HL-60 (cell line): ENCODE measurements around the gene ATF2.

Source experiments
- DNase-seq, 2 experiments: peaks; one replicate each; pipeline ENCODE4 v3.0.0-alpha.2; 2010 to 2020; ENCODE audit warnings: low read depth in 1 of 2, low spot score in 1 of 2
- H3K27ac ChIP-seq: fragments of 250-450 bp; sonication (Bioruptor Pico); replicated peaks from 2 replicates; pipeline ENCODE4 v1.5.1; 2020; ENCODE audit warnings: mild to moderate bottlenecking, moderate library complexity
- H3K27me3 ChIP-seq: fragments of 250-450 bp; sonication (Bioruptor Pico); 2 replicates; pipeline ENCODE4 v1.5.1; 2021; ENCODE audit warnings: mild to moderate bottlenecking, moderate library complexity; ENCODE audit not compliant: insufficient read depth, poor library complexity, severe bottlenecking
- H3K4me3 ChIP-seq: replicated peaks from 2 replicates; pipeline ENCODE4 v1.5.1; 2011; ENCODE audit warnings: mild to moderate bottlenecking, control low read depth, low read length; ENCODE audit not compliant: insufficient read depth
- GABPA ChIP-seq: IDR thresholded peaks from 2 replicates; pipeline ENCODE4 v1.6.1; 2012; ENCODE audit warnings: low read depth
- POLR2AphosphoS5 ChIP-seq: IDR thresholded peaks from 2 replicates; pipeline ENCODE4 v1.6.1; 2012; ENCODE audit warnings: low read depth
- SPI1 ChIP-seq: IDR thresholded peaks from 2 replicates; pipeline ENCODE4 v1.6.1; 2012; ENCODE audit warnings: low read depth, mild to moderate bottlenecking, borderline replicate concordance
- long read RNA-seq: library from polyadenylated mRNA; unstranded; transcript quantifications from one replicate; pipeline ENCODE4 v2.0.0, GENCODE V29; 2020
- TF ChIP-seq, protein P1 (sequence below): IDR thresholded peaks from 2 replicates; pipeline ENCODE4 v1.6.1; 2012; ENCODE audit warnings: low read depth; ENCODE audit not compliant: insufficient replicate concordance
- TF ChIP-seq, protein P2 (sequence below): IDR thresholded peaks from one replicate; pipeline ENCODE4 v1.5.1; 2011; ENCODE audit warnings: low read length, control low read depth, inconsistent platforms; ENCODE audit not compliant: insufficient read depth

Gene ATF2, protein sequence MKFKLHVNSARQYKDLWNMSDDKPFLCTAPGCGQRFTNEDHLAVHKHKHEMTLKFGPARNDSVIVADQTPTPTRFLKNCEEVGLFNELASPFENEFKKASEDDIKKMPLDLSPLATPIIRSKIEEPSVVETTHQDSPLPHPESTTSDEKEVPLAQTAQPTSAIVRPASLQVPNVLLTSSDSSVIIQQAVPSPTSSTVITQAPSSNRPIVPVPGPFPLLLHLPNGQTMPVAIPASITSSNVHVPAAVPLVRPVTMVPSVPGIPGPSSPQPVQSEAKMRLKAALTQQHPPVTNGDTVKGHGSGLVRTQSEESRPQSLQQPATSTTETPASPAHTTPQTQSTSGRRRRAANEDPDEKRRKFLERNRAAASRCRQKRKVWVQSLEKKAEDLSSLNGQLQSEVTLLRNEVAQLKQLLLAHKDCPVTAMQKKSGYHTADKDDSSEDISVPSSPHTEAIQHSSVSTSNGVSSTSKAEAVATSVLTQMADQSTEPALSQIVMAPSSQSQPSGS
- long read RNA-seq, full-length matches to known transcripts, result 166 of 237 reads
- long read RNA-seq, partial matches to known transcripts, result 23 of 237 reads
- long read RNA-seq, other reads (novel, unspliced or antisense), result 48 of 237 reads

DNA sequence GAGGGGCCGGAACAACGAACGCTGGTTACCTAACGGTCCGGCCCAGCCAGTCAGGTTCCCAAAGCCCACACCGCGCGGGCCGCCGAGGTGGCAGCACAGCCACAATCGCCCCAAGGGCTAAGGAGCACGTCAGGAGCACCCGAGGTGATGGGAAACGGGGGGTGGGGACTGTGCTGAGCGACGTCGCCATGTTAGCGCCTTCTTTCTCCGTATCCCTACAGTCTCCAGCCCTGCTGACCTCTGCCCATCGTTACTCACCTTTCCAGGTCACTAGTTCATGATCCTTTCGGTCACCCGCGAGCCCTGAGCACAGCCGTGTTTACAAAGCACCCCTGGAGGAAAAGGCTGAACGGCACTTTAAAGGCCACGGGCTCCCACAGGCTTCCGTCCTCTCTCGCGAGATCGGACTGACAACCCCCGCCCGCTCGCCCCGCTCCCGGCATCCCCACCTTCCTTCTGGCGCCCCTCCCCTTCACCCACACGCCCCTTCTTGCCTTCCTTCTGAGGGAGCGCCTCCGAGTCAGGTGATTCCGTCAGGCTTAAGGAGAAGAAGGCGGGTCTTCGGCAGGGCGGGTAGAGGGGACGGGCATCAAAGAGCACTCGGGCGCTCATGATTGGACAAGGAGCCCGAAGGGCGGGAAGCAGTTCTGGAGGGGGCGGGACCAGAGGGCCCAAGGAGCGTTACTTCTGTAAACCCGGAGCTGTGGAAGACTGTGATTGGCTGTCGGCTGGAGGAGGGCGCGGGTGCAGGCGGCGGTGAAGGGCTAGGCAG, at the start of gene ATF2:
ATF2 (minus strand) TSS at position 412 of the 772 bp plus-strand sequence. CDS start 31,760 bp downstream, outside the sequence.
- H3K27me3 ChIP-seq, result no peaks in the 10 kb centered on the region
- H3K27ac ChIP-seq, result peak within 1 kb of the TSS; percentile 97
- H3K4me3 ChIP-seq, result peak within 1 kb of the TSS; percentile 76
- DNase-seq, result peak; percentile 98 to 100
- TF ChIP-seq GABPA (no peak), POLR2AphosphoS5 (peak; percentile 60)
- TF ChIP-seq, protein P1, sequence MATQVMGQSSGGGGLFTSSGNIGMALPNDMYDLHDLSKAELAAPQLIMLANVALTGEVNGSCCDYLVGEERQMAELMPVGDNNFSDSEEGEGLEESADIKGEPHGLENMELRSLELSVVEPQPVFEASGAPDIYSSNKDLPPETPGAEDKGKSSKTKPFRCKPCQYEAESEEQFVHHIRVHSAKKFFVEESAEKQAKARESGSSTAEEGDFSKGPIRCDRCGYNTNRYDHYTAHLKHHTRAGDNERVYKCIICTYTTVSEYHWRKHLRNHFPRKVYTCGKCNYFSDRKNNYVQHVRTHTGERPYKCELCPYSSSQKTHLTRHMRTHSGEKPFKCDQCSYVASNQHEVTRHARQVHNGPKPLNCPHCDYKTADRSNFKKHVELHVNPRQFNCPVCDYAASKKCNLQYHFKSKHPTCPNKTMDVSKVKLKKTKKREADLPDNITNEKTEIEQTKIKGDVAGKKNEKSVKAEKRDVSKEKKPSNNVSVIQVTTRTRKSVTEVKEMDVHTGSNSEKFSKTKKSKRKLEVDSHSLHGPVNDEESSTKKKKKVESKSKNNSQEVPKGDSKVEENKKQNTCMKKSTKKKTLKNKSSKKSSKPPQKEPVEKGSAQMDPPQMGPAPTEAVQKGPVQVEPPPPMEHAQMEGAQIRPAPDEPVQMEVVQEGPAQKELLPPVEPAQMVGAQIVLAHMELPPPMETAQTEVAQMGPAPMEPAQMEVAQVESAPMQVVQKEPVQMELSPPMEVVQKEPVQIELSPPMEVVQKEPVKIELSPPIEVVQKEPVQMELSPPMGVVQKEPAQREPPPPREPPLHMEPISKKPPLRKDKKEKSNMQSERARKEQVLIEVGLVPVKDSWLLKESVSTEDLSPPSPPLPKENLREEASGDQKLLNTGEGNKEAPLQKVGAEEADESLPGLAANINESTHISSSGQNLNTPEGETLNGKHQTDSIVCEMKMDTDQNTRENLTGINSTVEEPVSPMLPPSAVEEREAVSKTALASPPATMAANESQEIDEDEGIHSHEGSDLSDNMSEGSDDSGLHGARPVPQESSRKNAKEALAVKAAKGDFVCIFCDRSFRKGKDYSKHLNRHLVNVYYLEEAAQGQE, result peak; percentile 31

DNA sequence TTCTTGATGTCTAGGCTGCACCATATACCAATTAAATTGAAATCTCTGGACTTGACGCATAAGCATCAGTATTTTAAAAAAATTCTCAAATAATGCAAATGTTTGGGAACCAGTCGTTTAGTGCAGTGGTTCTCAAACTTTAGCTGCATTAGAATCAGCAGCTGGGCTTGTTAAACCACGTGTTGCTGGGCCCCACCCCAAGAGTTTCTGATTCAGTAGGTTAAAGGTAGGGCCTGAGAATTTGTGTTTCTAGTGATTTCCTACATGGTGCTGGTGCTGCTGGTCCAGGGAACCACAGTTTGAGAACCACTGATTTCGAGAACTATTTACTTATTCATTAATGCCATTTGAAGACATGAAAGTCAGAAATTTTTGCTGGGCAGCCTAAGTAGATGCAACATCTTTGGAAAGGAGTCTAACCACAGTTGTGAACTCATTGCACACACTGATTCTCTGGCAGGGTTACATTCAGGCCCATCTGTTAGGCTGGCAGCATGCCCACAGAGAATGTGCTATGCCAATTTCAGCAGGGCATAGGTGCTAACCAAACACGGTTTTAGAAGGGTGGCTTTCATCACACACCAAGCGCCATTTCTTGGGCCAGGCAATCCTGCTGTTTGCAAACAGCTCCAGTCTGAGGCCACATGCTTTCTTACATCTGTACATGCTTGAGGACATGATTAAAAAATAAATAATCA, 39.9 kb upstream of the ATF2 start:
- Histone ChIP-seq H3K27me3 (no peaks in the 10 kb centered on the region), H3K27ac (no peak overlapping the region), H3K4me3 (no peak overlapping the region)
- TF ChIP-seq GABPA, result no peak
- TF ChIP-seq POLR2AphosphoS5, result no peak
- TF ChIP-seq, protein P2, sequence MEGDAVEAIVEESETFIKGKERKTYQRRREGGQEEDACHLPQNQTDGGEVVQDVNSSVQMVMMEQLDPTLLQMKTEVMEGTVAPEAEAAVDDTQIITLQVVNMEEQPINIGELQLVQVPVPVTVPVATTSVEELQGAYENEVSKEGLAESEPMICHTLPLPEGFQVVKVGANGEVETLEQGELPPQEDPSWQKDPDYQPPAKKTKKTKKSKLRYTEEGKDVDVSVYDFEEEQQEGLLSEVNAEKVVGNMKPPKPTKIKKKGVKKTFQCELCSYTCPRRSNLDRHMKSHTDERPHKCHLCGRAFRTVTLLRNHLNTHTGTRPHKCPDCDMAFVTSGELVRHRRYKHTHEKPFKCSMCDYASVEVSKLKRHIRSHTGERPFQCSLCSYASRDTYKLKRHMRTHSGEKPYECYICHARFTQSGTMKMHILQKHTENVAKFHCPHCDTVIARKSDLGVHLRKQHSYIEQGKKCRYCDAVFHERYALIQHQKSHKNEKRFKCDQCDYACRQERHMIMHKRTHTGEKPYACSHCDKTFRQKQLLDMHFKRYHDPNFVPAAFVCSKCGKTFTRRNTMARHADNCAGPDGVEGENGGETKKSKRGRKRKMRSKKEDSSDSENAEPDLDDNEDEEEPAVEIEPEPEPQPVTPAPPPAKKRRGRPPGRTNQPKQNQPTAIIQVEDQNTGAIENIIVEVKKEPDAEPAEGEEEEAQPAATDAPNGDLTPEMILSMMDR, result no peak
- no peak for TF ChIP-seq SPI1
- TF ChIP-seq, protein P1, result no peak
- no peak for DNase-seq

DNA sequence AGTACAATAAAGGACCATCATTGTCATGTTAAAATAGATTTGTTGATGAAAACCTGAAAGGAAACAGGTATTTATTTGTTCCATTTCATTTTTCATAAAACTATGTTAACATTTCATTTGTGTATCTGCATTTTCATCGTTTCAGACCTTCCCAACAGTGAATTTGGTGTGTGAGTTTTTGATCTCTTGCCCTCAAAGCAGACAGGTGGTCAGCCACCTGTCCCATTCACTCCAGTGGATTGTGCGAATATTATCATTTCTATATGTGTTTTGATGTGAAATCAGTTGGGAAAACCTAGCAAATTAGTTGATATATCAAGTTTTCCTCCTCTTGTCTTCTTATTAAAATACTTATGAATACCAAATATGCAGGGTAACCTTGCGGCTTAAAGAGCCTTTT, 38.9 kb upstream of the ATF2 start:
- peaks cover 4% of the 10 kb centered on the region for H3K27me3 ChIP-seq
- H3K27ac ChIP-seq, result no peak overlapping the region
- DNase-seq, result no peak
- H3K4me3 ChIP-seq, result no peak overlapping the region
- no peak for TF ChIP-seq SPI1
- TF ChIP-seq, protein P1, result no peak
- TF ChIP-seq, protein P2, result no peak
- no peak for TF ChIP-seq GABPA
- no peak for TF ChIP-seq POLR2AphosphoS5
